Colonic mucosa (tissue), 4 donors: ENCODE measurements around the gene YIPF3. TPM values are rescaled to one million over a fixed set of nuclear protein-coding genes. Genes with fewer than 3 reads are reported as not detected.

Experiments
- DNase-seq: peaks from one replicate; pipeline ENCODE4 v3.0.0-alpha.2; 2020
- H3K27ac ChIP-seq: fragments of 200-600 bp; one replicate; pipeline ENCODE4 v1.8.0; 2021
- H3K27me3 ChIP-seq: fragments of 200-600 bp; one replicate; pipeline ENCODE4 v1.8.0; 2021
- H3K36me3 ChIP-seq: fragments of 200-600 bp; one replicate; pipeline ENCODE4 v1.8.0; 2021
- H3K4me1 ChIP-seq: fragments of 200-600 bp; one replicate; pipeline ENCODE4 v1.8.0; 2021; ENCODE audit warnings: mild to moderate bottlenecking
- H3K4me3 ChIP-seq: fragments of 200-600 bp; one replicate; pipeline ENCODE4 v1.8.0; 2021
- H3K9ac ChIP-seq, 2 donors: one replicate each; pipeline ENCODE4 v1.7.0; 2013; ENCODE audit warnings: control low read depth in 2 of 2, low read depth in 2 of 2, low read length in 2 of 2
- H3K9me3 ChIP-seq: fragments of 200-600 bp; one replicate; pipeline ENCODE4 v1.8.0; 2021
- CTCF ChIP-seq: fragments of 200-600 bp; IDR thresholded peaks from one replicate; pipeline ENCODE4 v1.8.0; 2022; ENCODE audit warnings: antibody characterized with exemption, mild to moderate bottlenecking
- intact Hi-C: fragments of 100-400 bp; cut with DNase I; formaldehyde crosslinking; loops from one replicate; pipeline ENCODE4 v1.14.1; 2022
- total RNA-seq, 2 donors: library from RNA; stranded (reverse); fragmentation: NEBNext Ultra II Directional in 1 of 2; extraction: Animal tissue kit (Norgen Biotek cat#: 25700) in 1 of 2; gene quantifications; one replicate each; pipeline ENCODE4 v1.2.1, GENCODE V29; 2021
- donor health status: healthy.
- donor health status: DM: no; HTN: no; CAD: no.
- donor health status: DM: no; HTN: no; CAD: no.

The YIPF3 gene
- total RNA-seq, 2 donors from 2014 or later = 121 to 129 TPM

- peaks cover 10% of the 10 kb centered on the region for H3K36me3 ChIP-seq
- intact Hi-C loops = loop anchor here (5.0 to 10.0 kb wide), 2 partner anchors 122 to 245 kb away; no protein-coding TSS in a partner anchor
- no peak overlapping the region for H3K27ac ChIP-seq
- H3K4me3 ChIP-seq = peak overlapping the region; percentile 76
- no peaks in the 10 kb centered on the region for H3K9me3 ChIP-seq
- H3K4me1 ChIP-seq = no peaks in the 10 kb centered on the region
- H3K9ac ChIP-seq = peak overlapping the region; percentile 28 to 56
- no peaks in the 10 kb centered on the region for H3K27me3 ChIP-seq
- no peak for TF ChIP-seq CTCF
- DNase-seq = no peak
Measured at GRCh38 chr6:43509142-43509983, 7.4 kb downstream of the YIPF3 start.

DNA sequence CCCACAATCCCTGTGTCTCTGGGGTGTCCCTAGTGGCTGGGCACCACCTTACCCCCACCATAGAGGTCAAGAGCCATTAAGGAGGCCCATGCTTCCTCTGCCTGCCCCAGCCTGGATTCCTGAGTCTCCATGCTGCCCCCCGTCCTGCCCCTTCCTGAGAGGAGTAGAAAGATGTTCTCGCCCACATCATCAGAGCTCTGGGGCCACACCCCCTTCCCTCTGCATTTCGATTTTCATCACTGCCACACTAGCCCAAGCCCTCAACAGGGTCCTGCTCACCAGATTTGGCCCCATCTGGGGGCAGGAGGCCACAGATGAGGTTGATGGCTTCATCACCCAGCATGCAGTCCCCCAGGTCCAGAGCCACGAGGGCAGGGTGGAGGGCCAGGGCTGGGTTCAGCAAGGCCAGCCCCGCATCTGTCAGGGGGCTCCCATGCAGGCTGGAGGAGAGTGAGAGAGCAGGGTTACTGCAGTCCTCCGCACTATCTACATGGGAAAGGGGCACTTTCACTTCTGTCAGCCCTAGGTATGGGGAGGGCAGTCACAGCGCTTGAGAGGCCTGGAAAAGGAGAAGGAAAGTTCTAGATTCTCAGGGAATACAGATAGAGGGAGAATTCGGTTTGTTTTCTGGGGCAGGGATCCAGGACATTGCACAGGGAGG is 8.1 kb downstream of the YIPF3 start:
- intact Hi-C loops = loop anchor here (5.0 to 10.0 kb wide), 2 partner anchors 121 to 244 kb away; no protein-coding TSS in a partner anchor
- H3K27ac ChIP-seq = no peak overlapping the region
- H3K9me3 ChIP-seq = no peaks in the 10 kb centered on the region
- no peaks in the 10 kb centered on the region for H3K4me1 ChIP-seq
- H3K4me3 ChIP-seq = no peak overlapping the region
- no peaks in the 10 kb centered on the region for H3K27me3 ChIP-seq
- H3K36me3 ChIP-seq = peaks cover 10% of the 10 kb centered on the region
- DNase-seq = no peak
- no peak for TF ChIP-seq CTCF
- peak overlapping the region in 1 of 2 donors; percentile 56 for H3K9ac ChIP-seq

- H3K9me3 ChIP-seq = no peaks in the 10 kb centered on the region
- intact Hi-C loops = loop anchor here (2.0 to 10.0 kb wide), 3 partner anchors 52 to 242 kb away; partner anchors contain the start of gene DLK2
- peak; percentile 87 for DNase-seq
- H3K27me3 ChIP-seq = no peaks in the 10 kb centered on the region
- no peak overlapping the region for H3K9ac ChIP-seq
- H3K36me3 ChIP-seq = peaks cover 3% of the 10 kb centered on the region
- no peak overlapping the region for H3K4me3 ChIP-seq
- TF ChIP-seq CTCF = peak; percentile 95
- no peaks in the 10 kb centered on the region for H3K4me1 ChIP-seq
- H3K27ac ChIP-seq = no peak overlapping the region
Measured at GRCh38 chr6:43506667-43507471, 9.9 kb downstream of the YIPF3 start.

GRCh38 chr6:43506171-43506570 is 10.6 kb downstream of the YIPF3 start:
- no peaks in the 10 kb centered on the region for H3K4me1 ChIP-seq
- H3K9ac ChIP-seq = no peak overlapping the region
- no peaks in the 10 kb centered on the region for H3K36me3 ChIP-seq
- H3K4me3 ChIP-seq = no peak overlapping the region
- H3K9me3 ChIP-seq = no peaks in the 10 kb centered on the region
- intact Hi-C loops = loop anchor here (2.0 to 10.0 kb wide), 3 partner anchors 51 to 241 kb away; partner anchors contain the start of gene DLK2
- no peak overlapping the region for H3K27ac ChIP-seq
- DNase-seq = no peak
- H3K27me3 ChIP-seq = no peaks in the 10 kb centered on the region
- TF ChIP-seq CTCF = no peak

DNA sequence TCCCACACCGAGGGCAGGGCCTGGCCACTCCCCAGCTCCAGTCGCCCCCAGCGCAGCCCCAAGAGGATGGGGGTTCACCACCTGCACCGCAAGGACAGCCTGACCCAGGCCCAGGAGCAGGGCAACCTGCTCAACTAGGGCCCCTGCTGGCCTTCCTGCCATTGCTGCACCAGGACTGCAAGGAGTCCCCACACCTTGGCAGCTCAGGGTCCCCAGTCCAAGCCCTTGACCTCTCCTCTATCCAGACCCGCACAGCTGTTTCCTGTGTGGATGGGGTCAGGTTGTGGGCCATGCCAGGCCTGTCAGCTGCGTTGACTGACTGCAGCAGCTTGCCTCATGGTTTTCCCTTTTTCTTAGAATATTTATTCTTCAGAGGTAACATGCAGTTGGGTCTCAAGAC is 11.0 kb downstream of the YIPF3 start:
- no peak overlapping the region for H3K4me3 ChIP-seq
- no peak for DNase-seq
- no peaks in the 10 kb centered on the region for H3K27me3 ChIP-seq
- H3K27ac ChIP-seq = no peak overlapping the region
- no peaks in the 10 kb centered on the region for H3K9me3 ChIP-seq
- TF ChIP-seq CTCF = no peak
- no peaks in the 10 kb centered on the region for H3K4me1 ChIP-seq
- peaks cover 3% of the 10 kb centered on the region for H3K36me3 ChIP-seq
- intact Hi-C loops = loop anchor here (2.0 to 10.0 kb wide), 3 partner anchors 51 to 241 kb away; partner anchors contain the start of gene DLK2
- no peak overlapping the region for H3K9ac ChIP-seq
